ENCODE data around the gene NRG2.

Gene NRG2

DNA sequence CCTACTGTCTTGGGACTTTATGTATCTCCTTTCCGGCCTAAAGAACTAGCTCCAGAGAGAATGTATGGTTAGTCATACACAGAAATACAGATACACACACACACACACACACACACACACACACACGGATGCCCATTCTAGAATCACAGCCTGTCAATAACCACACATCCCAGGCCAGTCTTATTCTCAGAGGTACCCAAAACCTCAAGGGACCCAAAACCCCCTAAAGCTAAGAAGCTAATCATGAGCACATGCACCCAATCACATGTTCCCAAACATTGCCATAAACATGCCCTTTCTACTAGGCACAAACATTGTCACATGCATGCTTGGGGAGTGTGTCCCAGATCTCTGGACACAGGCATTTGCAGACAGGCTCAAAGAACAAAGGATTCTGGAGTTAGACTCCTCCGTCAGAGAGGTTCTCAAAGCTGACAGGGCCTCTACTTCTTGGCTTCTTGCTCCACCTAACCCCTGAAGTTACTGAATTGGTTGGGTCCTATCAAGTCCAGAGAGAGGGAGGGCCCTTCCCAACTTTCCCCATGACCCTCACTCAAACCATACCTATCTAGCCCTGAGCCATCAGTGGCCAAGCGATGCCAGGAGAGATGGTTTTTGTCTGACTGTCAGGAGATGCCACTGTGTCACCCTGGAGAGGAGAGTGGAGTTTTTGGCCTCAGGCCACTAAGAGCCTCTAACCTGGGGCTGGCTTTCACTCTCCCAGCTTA lies 78.7 kb downstream of the NRG2 start:
- H3K9ac ChIP-seq: no peak overlapping the region
- TF ChIP-seq, protein P1, sequence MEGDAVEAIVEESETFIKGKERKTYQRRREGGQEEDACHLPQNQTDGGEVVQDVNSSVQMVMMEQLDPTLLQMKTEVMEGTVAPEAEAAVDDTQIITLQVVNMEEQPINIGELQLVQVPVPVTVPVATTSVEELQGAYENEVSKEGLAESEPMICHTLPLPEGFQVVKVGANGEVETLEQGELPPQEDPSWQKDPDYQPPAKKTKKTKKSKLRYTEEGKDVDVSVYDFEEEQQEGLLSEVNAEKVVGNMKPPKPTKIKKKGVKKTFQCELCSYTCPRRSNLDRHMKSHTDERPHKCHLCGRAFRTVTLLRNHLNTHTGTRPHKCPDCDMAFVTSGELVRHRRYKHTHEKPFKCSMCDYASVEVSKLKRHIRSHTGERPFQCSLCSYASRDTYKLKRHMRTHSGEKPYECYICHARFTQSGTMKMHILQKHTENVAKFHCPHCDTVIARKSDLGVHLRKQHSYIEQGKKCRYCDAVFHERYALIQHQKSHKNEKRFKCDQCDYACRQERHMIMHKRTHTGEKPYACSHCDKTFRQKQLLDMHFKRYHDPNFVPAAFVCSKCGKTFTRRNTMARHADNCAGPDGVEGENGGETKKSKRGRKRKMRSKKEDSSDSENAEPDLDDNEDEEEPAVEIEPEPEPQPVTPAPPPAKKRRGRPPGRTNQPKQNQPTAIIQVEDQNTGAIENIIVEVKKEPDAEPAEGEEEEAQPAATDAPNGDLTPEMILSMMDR (IDR thresholded peaks at IDR 0.05): no peak
- no peaks in the 10 kb centered on the region for H3K9me3 ChIP-seq (ENCODE audit: control insufficient read depth, low read length)
- H3K36me3 ChIP-seq (ENCODE audit: control insufficient read depth, insufficient read depth, low read length): no peaks in the 10 kb centered on the region
- no peak overlapping the region for H3K4me2 ChIP-seq (ENCODE audit: low read length)
- peaks cover 5% of the 10 kb centered on the region for H3K4me1 ChIP-seq
- no peak overlapping the region for H3K27ac ChIP-seq
- H3K4me3 ChIP-seq (ENCODE audit: low read depth, low read length): no peak overlapping the region
- H3K79me2 ChIP-seq: peaks cover 61% of the 10 kb centered on the region
- no peak overlapping the region for H2AFZ ChIP-seq
- H3K27me3 ChIP-seq (ENCODE audit: control insufficient read depth, insufficient read depth, low read length): no peaks in the 10 kb centered on the region

DNA sequence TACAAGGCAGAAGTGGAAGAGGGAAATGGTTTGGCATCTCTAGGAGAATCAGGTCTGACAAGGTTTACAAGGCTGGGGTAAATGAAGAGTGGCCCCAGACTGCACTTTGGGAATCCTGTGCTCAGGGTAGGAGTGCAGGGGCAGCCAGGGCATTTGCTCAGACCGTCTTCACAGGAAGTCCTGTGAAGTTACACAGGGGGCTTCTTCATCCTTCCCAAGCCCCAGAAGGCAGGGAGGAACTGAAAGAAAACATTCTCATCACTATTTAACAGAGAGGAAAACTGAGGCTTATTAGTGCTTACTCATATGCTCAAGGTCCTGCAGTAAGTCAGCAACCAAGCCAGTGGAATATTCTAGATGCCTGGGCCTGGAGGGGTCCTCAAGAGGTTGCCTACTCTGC lies 80.7 kb downstream of the NRG2 start:
- Histone ChIP-seq H3K79me2 (peaks cover 51% of the 10 kb centered on the region), H3K4me2 (ENCODE audit: low read length) (no peak overlapping the region), H3K36me3 (ENCODE audit: control insufficient read depth, insufficient read depth, low read length) (no peaks in the 10 kb centered on the region), H3K4me3 (ENCODE audit: low read depth, low read length) (no peak overlapping the region), H3K27me3 (ENCODE audit: control insufficient read depth, insufficient read depth, low read length) (no peaks in the 10 kb centered on the region), H2AFZ (no peak overlapping the region), H3K27ac (no peak overlapping the region), H3K9ac (no peak overlapping the region), H3K9me3 (ENCODE audit: control insufficient read depth, low read length) (no peaks in the 10 kb centered on the region), H3K4me1 (no peaks in the 10 kb centered on the region)
- TF ChIP-seq, protein P1 (IDR thresholded peaks at IDR 0.05): no peak

DNA sequence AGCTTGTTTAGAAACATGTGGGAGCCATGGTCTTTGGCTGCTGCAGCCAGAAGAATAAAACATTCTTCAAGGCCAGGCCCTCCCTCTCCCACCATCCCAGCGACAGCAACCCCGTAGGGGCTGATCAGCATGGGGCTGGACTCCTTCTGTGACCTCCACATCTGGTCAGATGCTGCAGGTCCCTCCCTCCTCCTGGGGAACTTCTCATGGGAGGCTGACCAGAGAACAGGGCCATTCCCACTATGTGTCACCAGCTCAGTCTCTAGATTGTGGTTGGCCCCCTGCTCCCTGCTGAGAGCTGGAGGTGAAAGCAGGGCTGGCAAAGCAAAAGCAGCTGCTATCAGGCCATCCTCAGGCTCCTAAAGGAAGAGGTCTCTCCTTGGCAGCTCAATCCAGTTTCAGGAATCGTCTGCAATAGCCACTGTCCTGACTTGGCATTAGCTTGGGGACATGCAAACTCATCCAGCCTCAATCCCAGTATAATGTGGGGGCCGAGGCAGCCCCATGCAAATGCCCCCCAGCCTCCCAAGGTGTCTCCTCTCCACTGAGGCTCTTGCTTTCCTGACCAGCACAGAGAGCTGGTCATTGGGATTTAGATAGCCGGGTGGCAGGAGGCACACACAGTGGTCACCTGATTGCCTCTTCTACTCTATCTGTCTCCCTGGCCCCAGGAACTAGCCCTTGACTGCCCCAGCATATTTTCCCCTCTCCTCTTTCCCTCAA lies 81.5 kb downstream of the NRG2 start:
- H2AFZ ChIP-seq: no peak overlapping the region
- TF ChIP-seq, protein P1 (IDR thresholded peaks at IDR 0.05): no peak
- H3K27me3 ChIP-seq (ENCODE audit: control insufficient read depth, insufficient read depth, low read length): no peaks in the 10 kb centered on the region
- H3K79me2 ChIP-seq: peaks cover 43% of the 10 kb centered on the region
- H3K4me1 ChIP-seq: no peaks in the 10 kb centered on the region
- no peaks in the 10 kb centered on the region for H3K36me3 ChIP-seq (ENCODE audit: control insufficient read depth, insufficient read depth, low read length)
- no peak overlapping the region for H3K4me3 ChIP-seq (ENCODE audit: low read depth, low read length)
- no peak overlapping the region for H3K27ac ChIP-seq
- H3K9me3 ChIP-seq (ENCODE audit: control insufficient read depth, low read length): no peaks in the 10 kb centered on the region
- no peak overlapping the region for H3K9ac ChIP-seq
- no peak overlapping the region for H3K4me2 ChIP-seq (ENCODE audit: low read length)

DNA sequence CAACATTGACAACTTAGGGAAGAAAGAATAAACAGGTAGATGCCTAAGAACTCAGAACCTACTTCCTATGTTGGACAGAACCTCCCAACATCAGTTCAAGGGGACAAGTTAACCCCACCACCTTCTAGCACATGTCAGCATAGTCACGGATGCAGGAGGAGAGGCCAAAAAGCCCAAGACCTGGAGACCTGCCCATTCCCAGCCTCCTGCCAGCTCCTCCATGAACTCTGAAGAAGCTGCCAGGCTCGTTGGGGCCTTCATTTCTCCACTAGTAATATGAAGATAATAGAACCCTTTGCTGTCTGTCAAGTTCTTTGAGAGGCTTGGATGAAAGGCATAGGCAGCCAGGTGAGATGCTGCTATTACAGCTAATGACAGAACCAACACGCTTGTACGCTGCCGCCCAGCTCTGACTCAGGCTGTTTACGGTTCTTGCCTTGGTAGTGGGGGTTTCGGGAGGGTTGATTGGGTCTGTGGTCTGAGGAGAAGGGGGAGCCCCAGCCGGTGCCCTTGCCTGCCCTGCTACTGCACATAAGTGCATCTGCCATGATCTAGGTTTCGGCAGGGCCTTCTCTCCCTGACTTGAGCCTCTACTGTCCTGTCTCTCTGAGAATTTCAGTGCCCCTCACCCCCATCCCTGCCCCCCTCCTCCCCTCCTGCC lies 82.2 kb downstream of the NRG2 start:
- H3K36me3 ChIP-seq (ENCODE audit: control insufficient read depth, insufficient read depth, low read length): no peaks in the 10 kb centered on the region
- H3K4me1 ChIP-seq: peaks cover 3% of the 10 kb centered on the region
- no peak overlapping the region for H2AFZ ChIP-seq
- no peaks in the 10 kb centered on the region for H3K9me3 ChIP-seq (ENCODE audit: control insufficient read depth, low read length)
- H3K4me2 ChIP-seq (ENCODE audit: low read length): no peak overlapping the region
- peaks cover 36% of the 10 kb centered on the region for H3K79me2 ChIP-seq
- H3K27ac ChIP-seq: no peak overlapping the region
- H3K9ac ChIP-seq: no peak overlapping the region
- TF ChIP-seq, protein P1 (IDR thresholded peaks at IDR 0.05): no peak
- no peaks in the 10 kb centered on the region for H3K27me3 ChIP-seq (ENCODE audit: control insufficient read depth, insufficient read depth, low read length)
- H3K4me3 ChIP-seq (ENCODE audit: low read depth, low read length): no peak overlapping the region

All from parathyroid adenoma (tissue), 2 donors.